Nephron progenitor cell (in vitro differentiated cells): Measurements from ENCODE around the gene LPP.

Experiments
- DNase-seq: peaks from one replicate; pipeline ENCODE4 v3.0.0; 2021
- H3K27ac Mint-ChIP-seq: 2 replicates; pipeline ENCODE4 v1.8.0; 2021; ENCODE audit warnings: mild to moderate bottlenecking, moderate library complexity, mixed read lengths
- H3K27me3 Mint-ChIP-seq: 2 replicates; pipeline ENCODE4 v1.8.0; 2021; ENCODE audit warnings: mild to moderate bottlenecking, low read depth, mixed read lengths; ENCODE audit not compliant: poor library complexity
- H3K36me3 Mint-ChIP-seq: 2 replicates; pipeline ENCODE4 v1.8.0; 2021; ENCODE audit warnings: low read depth, mixed read lengths
- H3K4me1 Mint-ChIP-seq: 2 replicates; pipeline ENCODE4 v1.8.0; 2021; ENCODE audit warnings: mixed read lengths
- H3K4me3 Mint-ChIP-seq: 2 replicates; pipeline ENCODE4 v1.8.0; 2021; ENCODE audit warnings: mild to moderate bottlenecking, moderate library complexity, mixed read lengths
- H3K9me3 Mint-ChIP-seq: 2 replicates; pipeline ENCODE4 v1.8.0; 2021; ENCODE audit warnings: mild to moderate bottlenecking, moderate library complexity, mixed read lengths
- CTCF ChIP-seq: fragments of 200-600 bp; sonication (generic); IDR thresholded peaks from 2 replicates; pipeline ENCODE4 v1.5.0; 2021; ENCODE audit warnings: antibody characterized with exemption

LPP gene

GRCh38 chr3:188306435-188307005 is 152.6 kb downstream of the LPP start:
- Mint-ChIP-seq H3K27ac (no peak overlapping the region), H3K36me3 (peaks cover 28% of the 10 kb centered on the region), H3K27me3 (no peaks in the 10 kb centered on the region), H3K4me3 (no peak overlapping the region), H3K9me3 (no peaks in the 10 kb centered on the region), H3K4me1 (peaks cover 12% of the 10 kb centered on the region)
- TF ChIP-seq CTCF: no peak
- no peak for DNase-seq

DNA sequence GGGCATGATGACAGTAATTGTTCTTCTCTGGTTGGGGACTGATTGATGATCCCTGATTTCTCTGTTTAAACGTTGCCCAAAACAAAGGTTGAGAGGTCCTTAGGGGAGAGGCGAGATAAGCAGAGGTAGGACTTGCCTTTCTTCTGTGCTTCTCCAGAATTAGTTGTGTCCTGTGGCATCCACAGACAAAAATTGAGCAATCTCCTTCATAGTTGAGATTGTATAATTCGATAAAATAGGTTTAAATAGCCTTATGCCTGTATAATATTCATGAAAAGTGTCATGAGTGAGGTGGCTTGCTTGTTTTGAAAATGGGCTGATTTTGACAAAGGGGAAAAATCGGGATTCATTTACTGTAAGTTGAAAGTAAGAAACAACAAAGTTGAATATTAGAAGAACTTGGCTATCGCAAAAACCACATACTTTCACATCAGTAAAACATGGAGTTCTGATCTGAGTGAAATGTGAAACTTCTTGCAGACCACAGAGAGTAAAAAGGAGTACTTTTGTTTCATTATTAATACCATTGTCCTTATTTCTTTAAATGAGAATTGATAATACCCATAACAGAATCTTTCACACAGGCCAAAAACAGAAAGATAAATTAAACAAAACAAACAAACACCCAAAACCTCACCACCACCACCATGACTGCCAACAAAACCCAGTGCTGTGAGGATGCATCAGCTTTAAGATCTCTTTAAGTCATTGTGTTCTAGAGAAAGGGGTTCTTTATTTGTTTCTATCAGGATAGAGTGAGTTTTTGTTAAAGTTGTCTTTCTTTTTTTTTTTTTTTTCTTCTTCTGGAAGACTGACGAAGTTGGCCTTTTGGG is 155.7 kb downstream of the LPP start:
- no peak for TF ChIP-seq CTCF
- DNase-seq: no peak
- H3K9me3 Mint-ChIP-seq: no peaks in the 10 kb centered on the region
- no peaks in the 10 kb centered on the region for H3K27me3 Mint-ChIP-seq
- no peaks in the 10 kb centered on the region for H3K4me1 Mint-ChIP-seq
- no peak overlapping the region for H3K27ac Mint-ChIP-seq
- H3K36me3 Mint-ChIP-seq: peaks cover 48% of the 10 kb centered on the region
- no peak overlapping the region for H3K4me3 Mint-ChIP-seq

GRCh38 chr3:188310270-188310710 is 156.3 kb downstream of the LPP start:
- Mint-ChIP-seq H3K9me3 (no peaks in the 10 kb centered on the region), H3K27ac (no peak overlapping the region), H3K4me3 (no peak overlapping the region), H3K27me3 (no peaks in the 10 kb centered on the region), H3K36me3 (peaks cover 47% of the 10 kb centered on the region), H3K4me1 (no peaks in the 10 kb centered on the region)
- DNase-seq: no peak
- no peak for TF ChIP-seq CTCF

- no peaks in the 10 kb centered on the region for H3K27me3 Mint-ChIP-seq
- no peaks in the 10 kb centered on the region for H3K9me3 Mint-ChIP-seq
- H3K4me1 Mint-ChIP-seq: no peaks in the 10 kb centered on the region
- no peak for TF ChIP-seq CTCF
- no peak for DNase-seq
- H3K36me3 Mint-ChIP-seq: peaks cover 33% of the 10 kb centered on the region
- H3K4me3 Mint-ChIP-seq: no peak overlapping the region
- no peak overlapping the region for H3K27ac Mint-ChIP-seq
These were observed 161.6 kb downstream of the LPP start for GRCh38 chr3:188315553-188315952.

DNA sequence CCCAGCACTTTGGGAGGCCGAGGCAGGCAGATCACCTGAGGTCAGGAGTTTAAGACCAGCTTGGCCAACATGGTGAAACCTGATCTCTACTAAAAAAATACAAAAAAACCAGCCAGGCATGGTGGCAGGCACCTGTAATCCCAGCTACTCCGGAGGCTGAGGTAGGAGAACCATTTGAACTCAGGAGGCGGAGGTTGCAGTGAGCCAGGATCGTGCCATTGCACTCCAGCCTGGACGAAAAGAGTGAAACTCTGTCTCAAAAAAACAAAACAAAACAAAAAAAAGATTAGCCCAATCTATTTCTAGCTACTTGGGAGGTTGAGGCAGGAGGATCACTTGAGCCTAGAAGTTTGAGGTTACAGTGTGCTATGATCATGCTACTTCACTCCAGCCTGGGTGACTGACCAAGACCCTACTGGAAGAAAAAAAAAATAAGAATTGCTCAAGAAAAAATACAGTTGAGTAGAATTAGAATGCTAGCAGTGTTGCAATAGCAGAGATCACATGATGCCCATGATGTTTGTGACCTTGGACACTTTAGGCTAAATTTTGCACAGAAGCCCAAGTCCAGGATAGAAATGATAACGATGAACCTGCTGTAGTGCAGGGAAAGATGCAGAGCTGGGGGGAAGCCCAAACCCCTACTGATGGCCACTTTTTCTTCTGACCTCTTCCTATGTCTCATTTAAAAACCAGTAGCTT is 162.2 kb downstream of the LPP start:
- Mint-ChIP-seq H3K27me3 (no peaks in the 10 kb centered on the region), H3K4me3 (no peak overlapping the region), H3K9me3 (no peaks in the 10 kb centered on the region), H3K36me3 (peaks cover 29% of the 10 kb centered on the region), H3K4me1 (no peaks in the 10 kb centered on the region), H3K27ac (no peak overlapping the region)
- no peak for TF ChIP-seq CTCF
- DNase-seq: no peak
